GM19240 (cell line): ENCODE measurements around the gene KRT23.

Source experiments
- DNase-seq: peaks from one replicate; pipeline ENCODE4 v3.0.0; 2011; ENCODE audit warnings: low spot score; ENCODE audit not compliant: insufficient read length

KRT23 gene

DNA sequence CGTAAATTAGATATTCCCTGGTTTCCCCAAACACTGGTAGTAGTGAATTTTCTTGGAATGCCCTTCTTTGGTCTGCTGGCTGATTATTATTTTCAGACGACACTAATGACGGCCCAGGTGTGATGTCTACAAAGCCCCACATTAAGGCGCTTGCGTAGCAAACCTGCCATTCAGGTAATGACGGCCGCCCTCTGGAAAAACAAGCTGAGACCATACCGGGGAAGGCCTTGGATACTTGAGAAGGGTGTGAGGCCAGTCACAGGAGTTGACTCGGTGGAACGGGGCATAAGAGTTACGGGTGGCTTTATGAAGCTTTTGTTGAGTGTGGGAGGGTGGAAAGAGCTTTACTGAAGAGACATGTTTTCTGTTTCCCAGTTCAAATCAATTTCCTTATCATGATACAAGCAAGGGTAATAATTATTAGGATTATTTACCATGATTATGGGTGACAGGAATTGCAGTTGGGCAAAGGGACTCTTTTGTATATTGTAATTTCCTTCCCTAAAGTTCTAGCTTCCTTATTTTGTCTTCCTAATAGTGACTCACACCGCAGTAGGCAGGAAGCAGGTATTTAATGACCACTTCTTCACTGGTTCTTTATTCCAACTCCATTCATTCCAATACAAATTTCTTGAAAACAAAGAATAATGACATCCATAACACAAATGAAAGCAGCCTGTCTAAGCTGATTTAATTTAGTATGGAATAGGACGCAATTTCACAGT lies 24.8 kb downstream of the KRT23 start:
- DNase-seq: no peak

DNA sequence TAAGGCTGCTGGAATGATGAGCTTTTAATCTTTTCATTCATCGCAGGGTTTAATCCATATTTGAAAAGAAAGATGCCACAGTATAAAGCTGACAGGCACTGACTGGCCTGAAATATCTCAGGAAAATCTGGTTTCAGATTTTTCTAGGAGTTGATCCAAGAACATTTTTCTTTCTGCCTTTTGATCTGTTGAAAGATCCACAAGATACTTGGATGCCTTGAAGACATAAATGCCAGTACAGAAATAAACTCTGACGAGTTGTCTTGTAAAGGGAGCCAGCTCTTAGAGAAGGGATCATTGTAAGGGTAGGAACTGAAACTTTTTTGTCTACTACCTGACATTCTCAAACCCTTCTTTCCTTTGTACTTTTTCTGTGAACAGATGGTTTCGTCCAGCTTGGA lies 27.0 kb downstream of the KRT23 start:
- DNase-seq: no peak

DNA sequence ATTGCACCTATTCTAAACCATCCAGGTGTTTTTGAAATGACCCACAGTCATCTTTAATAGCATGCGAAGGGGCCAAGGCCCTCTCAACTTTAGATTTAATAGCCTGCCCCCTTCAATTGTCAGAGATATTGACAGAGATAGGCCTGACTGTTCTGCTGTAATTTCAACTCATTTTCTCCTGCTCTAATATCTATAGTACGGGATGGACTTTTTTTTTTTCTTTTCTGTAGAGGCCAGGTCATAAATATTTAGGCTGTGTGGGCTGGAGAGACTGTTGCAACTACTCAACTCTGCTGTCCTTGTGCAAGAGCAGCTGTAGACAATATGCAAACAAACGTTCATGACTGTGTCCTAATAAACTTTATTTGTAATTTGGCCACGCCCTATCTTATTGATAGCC lies 27.7 kb downstream of the KRT23 start:
- no peak for DNase-seq

DNA sequence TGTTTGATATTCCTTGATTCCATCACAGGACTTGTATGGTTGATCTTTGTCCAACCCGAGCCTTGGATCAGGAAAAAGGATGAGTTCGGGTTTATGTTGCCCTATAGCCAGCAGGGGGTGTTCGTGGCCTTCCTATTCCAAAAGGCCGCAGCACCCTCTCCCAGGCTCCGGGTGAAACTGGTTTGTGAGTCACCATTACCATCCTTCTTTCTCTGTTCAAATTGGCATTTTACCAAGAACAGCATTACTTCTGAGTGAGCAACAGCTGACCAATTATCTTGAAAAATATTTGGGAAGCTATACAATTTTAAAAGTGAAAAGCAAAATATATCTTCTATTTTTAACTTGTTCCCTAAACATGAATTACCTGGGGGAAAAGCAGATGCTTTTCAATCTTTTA lies 28.1 kb downstream of the KRT23 start:
- peak; percentile 26 for DNase-seq

DNA sequence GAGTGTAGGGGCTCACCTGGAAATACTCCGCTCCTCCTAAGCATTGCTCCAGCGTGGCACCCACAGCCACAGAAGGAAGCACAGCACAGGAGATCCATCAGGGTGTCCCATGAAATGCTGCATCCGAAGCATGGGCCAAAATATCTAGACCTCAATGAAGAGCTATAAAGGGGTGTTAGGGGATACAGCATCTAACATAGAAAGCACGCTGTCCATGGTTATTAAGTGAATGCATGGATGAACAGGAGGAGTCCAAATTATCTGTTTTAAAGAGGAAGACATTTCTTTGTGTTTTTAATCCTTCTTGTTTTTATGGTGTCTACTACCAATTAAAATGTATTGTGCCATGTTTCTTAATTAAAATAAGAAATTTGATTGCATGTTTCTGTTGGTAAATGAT lies 30.8 kb downstream of the KRT23 start:
- no peak for DNase-seq

DNA sequence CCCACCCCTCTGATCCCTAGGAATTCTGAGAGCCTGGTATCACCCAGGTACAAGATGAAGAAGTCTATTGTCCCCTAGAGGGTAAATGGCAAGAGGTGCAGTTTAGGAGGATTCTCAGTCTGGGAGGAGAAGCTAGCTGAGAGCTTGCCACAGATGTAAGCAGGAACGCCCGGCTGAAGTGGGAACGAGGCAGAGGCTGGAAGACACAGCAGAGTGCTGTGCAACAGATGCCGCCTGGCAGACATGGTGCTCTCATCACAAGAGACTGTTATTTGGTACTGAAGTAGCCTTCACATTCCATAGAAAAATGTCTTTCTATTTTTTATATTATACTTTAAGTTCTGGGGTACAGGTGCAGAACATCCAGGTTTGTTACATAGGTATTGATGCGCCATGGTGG lies 32.1 kb downstream of the KRT23 start:
- no peak for DNase-seq

DNA sequence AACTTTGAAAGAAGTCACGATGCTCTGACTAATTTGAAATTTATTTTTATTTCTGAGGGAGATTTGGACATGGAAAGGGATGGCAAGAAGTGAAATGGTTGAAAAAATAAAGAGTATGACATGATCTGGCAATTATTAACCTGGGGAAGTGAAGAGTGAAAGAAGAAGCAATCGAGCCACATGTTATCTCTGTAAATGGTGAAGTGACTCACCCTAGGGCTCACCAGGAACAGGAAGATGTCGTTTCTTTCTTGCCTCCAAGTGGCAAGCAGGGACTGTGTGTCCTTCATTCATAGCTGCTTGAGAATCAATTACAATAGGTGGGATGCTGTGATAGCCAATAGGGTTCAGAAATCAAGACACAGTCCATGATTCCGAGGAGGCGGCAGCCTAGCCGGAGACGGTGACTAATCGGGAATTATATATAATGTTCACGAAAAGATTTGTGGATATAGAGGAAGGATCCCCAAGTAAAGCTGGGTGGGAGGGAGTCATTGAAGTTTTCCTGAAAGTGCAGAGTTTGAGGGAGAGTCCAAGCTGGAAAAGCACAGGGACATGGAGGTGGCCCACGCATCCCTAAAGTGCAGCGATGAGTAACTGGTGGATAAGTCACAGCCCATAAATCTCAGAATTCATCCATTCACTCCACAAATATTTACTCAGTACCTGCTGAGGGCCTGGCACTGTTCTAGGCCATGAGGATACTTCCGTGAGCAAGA lies 34.2 kb downstream of the KRT23 start:
- no peak for DNase-seq

DNA sequence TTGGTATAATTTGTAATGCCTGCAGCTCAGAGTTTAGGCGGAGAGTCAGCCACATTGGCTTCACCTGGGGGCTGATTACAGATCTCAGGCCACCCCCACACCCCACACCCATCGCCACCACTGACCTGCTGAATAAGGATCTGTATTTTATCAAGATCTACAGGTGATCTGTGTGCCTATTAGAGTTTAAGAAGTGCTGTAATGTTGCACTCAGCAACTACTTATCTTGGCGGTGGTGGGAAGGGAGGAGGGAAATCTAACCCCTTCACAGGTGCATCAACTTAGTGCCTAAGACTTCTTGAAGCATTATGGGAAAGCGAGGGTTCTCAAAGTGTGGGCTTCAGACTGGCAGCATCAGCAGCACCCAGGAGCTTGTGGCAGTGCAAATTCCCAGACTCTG lies 34.9 kb downstream of the KRT23 start:
- DNase-seq: no peak

DNA sequence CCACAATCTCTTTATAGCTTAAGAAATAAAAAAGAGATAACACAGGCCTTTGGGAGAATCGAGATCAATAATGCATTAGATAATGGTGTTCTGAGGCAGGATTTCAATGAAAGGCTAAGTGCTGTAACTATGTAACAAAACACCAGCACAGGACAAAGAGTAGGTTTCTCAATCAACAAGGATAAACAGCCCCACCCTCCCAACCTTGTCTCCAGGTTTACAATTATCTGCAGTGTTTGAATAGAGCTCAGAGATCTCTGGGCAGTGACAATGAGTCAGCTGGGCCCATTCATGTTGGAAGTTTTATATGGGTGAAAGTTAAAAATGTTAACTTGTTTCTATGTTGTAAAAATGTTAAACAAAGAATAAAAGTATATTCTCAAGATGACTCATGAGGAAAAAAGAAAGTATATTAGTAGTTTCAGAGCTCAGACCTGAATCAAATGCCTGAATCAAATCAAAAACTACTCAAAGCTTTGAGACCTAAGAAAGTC lies 35.4 kb downstream of the KRT23 start:
- DNase-seq: no peak

DNA sequence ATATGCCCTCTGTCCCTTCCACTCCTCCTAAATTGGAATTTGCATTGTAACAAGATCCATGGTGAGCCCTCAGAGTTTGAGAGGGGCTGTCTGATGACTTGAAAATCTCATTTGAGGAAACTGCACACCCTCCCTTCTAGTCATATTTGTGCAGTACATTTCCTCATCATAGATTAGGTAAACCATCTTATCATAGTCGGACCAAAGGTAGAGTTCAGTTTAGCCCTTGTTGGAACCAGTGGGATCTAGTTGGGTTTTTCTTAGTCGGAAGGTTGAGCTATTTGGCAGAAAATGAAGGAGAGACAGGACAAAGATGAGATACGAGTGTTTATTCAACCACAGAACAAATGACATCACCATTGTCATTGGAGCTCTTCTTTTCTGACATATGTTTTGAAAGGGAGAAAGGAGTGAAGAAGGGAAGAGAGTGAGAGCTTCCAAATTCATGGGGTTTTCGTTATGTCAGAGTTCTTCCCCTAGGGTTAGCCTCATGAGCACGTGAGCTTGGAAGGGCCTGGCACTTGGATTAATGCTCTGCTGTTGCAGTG lies 36.6 kb downstream of the KRT23 start:
- no peak for DNase-seq

DNA sequence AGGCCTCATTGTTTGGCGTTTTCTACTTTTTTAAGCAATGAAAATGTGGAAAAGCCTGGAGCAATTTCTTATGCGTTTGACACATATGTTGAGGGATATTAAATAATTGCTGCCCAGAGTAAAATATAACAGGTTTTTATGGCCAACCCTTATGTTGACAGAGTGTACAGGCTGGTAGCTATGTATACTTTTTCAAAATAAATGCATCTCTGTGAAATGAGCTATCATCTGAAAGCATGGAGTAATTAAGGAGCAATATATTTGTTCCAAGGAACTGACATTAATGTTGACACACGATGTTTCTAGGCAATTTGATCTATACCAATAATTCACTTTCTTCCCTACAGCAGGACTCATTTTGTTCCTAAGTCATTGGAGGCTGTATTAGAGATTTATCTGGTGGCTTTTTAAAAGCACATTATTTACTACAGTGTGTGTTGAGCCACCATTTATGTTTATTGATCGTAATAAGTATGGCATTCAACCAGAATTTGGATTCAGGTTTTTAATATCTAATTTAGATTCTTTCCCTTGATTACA lies 40.5 kb downstream of the KRT23 start:
- DNase-seq: no peak

DNA sequence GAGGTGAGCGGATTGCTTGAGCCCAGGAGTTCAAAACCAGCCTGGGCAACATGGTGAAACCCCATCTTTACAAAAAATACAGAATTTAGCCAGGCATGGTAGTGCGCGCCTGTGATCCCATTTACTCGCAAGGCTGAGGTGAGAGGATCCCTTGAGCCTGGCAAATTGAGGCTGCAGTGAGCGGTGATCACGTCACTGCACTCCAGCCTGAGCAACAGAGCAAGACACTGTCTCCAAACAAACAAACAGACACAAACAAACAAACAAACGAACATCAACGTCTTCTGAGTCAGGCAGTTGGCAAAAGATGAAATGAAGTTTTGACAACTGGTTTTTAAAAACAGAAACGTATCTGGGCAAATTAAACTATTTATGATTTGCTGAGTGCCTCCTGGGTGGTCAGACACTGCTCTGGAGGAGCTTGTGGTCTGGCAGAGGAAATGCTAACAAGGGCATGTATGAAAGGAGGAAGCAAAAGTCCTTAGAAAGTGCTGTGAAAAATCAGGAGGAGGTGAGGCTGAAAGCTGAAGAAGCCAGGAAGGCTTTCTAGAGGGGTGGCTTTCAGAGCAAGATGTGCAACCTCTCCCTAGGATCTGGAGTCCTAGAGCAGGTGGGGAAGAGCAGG lies 42.2 kb downstream of the KRT23 start:
- no peak for DNase-seq

DNA sequence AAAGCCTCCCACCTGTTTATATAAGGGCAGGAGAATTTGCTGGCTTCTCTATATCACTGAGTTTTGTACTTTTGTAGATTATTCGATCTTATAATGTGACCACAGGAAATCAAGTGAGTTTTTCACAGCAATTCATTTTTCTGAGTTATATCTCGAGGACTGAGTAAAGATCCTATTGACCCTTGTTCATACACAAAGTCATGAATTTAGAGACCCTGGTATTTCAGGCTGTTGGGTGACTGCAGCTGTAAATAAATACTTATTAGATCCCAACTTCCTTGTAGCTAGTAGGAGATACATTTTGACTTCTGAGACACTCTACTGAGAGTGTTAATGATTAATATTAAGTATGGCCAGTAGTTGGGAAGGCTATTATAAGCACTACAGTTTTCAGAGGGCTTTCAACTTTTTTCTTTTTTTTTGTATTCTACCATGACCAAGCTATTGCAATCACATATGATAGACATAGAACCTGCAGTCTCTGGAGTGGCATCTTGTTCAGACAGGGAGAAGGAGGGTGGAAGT lies 49.2 kb downstream of the KRT23 start:
- no peak for DNase-seq

DNA sequence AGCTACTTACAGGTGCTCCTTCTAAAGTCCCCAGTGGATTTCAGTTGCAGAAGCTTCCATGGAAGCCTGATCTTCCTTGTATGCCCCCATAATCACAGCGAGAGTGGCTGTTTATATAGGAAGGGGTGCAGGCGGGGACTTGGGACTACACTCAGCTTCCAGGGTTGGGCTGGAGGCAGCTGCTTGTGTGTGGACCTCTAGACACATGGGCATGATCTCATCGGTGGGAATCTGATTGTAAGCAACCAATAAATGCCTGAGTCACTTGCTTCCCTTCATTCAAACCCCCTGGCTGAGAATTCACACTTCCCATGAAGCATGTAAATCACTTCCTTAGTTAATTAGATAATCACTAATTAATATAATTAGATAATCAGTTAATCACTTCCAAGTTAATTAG lies 51.4 kb downstream of the KRT23 start:
- DNase-seq: no peak

DNA sequence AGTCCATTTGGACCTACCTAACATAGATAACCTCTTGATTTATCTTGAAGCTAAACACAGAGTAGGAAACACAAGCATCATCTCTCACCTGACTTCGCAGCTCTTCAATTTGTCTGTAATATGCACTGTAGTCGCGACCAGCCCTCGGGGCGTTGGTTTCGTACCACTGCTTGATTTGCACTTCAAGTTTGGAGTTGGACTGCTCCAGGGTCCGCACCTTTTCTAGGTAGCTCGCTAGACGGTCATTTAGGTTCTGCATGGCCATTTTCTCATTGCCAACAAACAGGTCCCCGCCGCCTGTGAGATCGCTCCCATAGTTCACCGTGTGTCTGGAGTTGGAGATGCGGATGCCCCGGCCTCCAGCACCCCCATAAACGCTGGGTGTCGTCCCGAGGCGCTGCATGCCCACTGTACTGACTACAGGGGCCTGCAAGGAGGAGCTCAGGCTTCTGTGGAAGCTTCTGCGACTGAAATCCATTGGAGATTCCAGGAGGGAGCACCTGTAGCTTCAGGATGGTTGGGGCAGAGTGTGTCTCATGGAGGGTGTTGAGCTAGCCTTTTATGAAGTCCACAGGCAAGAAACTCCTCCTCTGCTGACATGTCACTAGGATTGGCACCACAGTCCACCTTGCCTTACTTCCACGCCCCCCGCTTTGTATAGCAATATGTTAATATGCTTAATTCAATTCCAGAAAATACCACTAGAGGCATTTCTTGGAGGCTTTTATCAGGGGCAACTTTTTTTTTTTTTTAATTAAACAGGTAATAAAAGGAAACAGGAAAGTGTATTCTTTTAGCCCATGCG lies 52.5 kb downstream of the KRT23 start, which contains the start of gene KRT20:
Gene KRT20, minus strand, starts transcription at position 535 of the 805 bp plus-strand sequence. Its CDS starts 57 bp downstream, at position 478.
- DNase-seq: no peak

DNA sequence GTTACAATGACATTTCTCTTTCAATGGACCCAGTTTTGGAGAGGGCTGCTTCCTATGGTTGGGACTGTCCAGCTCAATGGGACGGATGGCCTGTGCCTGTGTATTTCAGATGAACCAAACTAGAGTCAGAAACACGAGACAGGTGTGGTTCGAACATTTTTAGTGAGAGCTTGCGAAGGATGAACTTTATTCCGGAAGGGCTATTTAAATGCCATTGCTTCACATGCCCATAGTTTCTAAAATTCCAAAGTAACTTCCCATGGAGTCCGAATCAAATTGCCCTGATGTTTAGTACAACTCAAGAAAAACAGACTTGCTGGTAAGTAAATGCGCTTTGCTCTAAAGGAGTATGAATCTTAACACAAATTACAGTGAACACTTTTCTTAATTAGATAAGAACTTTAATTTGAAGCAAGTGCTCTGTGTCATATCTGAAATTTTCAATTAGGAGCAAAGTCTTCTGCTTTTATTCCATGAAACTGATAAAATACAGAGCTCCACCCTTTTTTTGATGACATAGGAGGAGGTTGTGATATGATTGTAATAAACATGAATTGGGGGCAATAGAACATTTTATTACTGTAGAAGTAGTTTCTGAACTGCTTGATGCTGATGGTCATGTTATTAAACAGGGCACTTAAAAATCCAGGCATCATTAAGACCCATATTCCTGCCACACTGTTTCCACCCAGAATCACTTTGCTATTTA lies 53.7 kb downstream of the KRT23 start:
- no peak for DNase-seq

DNA sequence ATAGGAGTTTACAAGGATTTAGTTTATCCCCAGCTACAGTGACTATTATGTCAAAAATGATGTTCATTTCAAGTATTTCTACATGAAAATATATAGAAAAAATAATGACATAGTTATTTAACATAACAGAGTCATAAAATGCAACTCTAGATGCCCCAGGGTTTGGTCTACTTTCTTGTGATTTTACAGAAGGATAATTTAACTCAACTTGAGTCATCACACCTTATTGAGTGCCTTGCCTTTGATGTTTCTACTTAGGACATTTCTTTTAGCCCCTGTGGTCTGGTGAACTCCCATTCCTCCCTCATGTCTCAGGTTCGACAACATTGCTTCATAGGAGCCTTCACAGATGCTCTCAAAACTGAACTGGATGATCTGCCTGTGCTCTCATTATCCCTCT lies 54.4 kb downstream of the KRT23 start:
- DNase-seq: no peak

DNA sequence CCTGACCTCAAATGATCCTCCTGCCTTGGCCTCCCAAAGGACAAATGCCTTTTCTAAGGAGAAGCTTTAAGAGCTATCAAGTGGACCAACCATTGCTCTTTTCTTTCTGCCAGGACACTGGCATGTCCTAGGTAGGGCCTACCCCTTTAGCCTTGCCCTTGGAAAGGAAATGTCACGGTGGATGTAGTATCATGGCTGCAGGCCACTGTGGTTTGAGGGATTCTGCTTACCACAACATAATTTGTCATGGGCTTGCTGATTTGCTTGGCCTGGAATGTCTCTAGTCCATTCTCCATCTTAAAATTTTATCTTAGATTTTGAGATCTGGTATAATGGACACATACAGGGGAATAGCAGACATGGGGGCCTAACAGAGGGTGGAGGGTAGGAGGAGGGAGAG lies 58.4 kb downstream of the KRT23 start:
- no peak for DNase-seq

DNA sequence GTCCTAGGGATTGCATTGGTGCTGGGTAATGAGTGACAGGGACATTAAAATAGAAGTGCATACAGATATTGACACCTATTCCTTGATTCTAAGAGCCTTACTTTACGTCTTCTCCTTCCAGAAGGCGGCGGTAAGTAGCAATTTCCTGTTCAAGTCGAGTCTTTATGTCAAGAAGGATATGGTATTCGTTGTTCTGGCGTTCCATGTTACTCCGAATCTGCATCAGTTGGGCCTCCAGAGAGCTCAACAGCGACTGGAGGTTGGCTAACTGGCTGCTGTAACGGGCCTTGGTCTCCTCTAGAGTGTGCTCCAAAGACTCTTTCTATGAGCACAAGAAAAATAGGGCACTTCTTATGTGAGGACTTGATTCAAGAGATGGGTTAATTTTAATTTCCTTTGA lies 59.4 kb downstream of the KRT23 start:
- no peak for DNase-seq

DNA sequence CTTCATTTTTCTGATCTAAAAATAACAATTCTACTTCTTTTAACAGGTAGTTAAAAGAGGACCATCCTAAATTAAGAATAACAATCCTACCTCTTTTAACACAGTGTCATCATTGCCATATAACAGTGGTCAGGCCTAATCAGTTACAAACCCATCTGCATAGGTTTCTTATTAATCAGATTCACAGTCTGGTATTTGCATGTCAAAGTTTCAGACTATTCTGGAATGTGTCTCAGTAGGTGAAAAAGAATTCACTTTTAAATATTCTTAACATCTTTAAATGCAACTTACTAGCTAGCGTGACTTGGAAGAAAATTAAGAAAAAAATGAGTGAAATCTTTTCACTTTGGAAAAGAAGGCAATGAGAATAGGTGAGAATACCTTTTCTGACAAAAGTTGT lies 63.6 kb downstream of the KRT23 start:
- no peak for DNase-seq
